ENCODE results near the gene RHOF.

RHOF gene, protein sequence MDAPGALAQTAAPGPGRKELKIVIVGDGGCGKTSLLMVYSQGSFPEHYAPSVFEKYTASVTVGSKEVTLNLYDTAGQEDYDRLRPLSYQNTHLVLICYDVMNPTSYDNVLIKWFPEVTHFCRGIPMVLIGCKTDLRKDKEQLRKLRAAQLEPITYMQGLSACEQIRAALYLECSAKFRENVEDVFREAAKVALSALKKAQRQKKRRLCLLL

DNA sequence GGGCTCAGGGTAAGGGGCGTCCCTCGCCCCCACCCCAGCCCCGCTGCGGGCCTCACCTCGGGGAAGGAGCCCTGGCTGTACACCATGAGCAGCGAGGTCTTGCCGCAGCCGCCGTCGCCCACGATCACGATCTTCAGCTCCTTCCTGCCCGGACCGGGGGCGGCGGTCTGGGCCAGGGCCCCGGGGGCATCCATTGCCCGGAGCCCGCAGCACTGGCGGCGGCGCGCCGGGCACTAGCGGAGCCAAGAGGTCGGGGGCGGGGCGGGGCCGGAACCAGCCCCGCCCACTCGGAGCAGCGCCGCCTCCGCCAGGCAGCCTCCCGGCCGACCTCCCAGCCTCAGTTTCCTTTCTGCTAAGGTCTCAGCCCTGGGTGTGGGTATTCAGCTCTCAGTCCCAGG, at the start of gene RHOF:
Gene RHOF, minus strand, starts transcription at position 249 of the 398 bp plus-strand sequence. Its CDS starts 55 bp downstream, at position 194.
- no peak for DNase-seq

DNA sequence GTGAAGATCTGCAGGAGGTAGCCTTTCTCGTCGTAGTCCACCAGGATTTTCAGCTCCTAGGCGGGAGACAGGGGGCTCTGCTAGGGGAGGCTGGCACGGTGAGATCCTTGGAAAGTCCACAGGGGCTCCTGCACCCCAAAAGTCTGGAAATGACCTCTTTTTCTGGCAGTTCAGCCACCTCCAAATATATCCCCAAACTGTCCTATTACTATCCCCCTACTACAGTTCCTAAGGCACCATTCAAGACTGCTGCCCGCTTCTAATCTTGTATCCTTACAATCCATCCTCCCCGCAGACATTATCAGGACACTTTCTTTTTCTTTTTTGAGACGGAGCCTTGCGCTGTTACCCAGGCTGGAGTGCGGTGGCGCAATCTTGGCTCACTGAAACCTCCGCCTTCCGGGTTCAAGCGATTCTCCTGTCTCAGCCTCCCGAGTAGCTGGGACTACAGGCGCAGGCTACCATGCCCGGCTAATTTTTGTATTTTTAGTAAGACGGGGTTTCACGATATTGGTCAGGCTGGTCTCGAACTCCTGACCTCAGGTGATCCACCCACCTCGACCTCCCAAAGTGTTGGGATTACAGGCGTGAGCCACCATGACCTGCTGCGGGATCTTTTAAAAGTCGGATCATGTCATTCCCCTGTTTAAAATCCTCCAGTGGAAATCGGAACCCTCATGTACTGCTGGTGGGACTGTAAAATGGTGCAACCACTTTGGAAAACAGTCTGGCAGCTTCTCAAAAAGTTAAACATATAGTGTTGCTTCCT, 46.7 kb upstream of the RHOF start:
- no peak for DNase-seq

DNA sequence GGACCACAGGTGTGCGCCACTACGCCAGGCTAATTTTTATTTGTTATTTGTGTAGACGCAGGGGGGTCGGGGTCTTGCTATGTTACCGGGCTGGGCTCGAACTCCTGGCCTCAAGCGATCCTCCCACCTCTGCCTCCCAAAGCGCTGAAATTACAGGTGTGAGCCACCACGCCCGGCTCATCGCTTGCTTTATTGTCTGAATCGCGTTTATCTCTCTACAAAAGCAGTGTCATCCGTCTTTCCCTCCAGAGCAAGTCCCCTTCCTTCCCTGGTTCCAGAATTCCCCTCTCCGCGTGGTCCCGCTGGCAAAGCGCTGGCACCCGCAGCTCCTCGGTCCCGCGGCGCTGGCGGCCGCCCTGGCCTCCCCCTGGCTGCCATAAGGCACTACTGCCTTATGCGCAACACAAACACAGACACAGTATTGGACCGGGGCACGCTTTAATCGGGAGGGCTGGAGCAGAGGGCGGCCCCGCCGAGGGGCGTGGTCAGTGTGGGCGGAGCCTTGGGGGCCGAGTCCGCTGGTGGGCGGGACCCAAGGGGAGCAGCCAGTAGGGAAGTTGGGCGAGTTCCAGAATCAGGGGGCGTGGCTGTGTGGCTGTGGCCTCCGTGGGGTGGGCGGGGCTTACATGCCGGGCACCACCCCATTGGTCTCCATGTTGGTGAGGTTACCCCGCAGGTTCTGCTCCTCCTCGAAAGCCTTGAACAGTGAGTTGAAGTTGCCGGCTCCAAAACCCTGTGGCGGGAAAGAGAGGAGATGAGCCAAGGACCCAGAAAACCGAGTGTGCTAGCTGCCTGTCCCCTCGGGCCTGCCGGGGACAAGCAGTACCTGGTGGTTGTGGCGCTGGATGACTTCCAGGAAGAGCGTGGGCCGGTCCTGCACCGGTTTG, 45.9 kb upstream of the RHOF start:
- DNase-seq, result peak; percentile 86

DNA sequence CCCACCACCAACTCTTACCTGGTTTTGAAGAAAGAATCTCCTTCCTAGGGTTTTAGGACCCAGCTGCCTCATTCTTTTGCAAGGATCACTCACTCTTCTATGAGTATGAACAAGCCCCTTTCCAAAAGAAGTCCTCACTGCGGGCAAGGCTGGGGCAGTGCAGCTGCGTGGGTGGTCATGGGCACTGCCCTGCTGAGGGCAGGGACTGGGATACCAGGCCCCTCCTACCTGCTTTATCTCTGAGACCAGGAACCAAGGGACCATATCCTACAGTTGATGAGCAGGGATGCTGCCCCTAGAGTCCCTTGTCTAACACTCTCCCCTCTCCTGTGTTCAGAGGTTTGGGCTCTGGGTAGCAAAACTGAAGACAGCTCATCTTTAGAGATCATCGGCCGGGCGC, 44.6 kb upstream of the RHOF start:
- no peak for DNase-seq

DNA sequence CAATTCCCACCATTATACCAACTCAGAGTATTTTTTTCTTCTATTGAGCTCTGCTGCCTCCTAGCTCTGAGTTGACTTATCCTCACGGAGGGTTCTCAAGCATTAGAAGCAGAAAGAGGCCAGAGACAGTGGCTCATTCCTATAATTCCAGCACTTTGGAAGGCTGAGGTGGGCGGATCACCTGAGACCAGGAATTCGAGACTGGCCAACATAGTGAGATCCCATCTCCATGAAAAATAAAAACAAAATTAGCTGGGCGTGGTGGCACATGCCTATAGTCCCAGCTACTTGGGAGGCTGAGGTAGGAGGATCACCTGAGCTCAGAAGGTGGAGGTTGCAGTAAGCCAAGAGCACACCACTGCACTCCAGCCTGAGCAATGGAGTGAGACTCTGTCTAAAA, 44.2 kb upstream of the RHOF start:
- no peak for DNase-seq

DNA sequence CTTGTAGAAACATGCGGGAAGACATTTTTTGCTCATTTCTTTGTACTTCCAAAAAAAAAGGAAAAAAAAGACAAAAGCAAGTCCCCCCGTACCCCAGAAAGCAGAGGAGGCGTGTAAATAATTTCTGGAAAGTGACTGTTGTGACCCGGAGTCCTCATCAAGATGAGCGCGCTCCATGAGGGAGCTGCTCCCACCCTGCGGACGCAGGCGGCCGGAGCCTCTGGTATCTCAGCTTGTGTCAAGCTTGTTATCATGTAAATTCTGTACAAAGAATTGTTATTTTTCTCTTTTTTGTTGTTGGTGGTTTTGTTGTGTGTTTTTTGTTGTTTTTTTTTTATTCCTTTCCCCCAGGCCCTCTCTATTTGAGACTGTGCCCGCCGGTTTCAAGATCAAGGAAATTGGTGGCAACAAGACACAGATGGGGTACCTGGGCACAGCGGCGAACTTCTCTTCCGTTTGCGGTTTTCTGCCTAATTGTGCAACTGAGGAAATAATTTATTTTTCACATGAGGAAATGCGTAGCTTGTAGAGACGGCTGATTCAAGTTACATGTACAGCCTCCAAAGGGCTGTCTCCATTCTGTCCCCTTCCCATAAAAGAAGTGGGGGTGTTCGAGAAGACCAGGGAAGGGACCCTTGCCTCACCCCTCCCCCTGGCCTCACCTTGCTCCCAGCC, 38.2 kb upstream of the RHOF start:
- DNase-seq, result no peak

DNA sequence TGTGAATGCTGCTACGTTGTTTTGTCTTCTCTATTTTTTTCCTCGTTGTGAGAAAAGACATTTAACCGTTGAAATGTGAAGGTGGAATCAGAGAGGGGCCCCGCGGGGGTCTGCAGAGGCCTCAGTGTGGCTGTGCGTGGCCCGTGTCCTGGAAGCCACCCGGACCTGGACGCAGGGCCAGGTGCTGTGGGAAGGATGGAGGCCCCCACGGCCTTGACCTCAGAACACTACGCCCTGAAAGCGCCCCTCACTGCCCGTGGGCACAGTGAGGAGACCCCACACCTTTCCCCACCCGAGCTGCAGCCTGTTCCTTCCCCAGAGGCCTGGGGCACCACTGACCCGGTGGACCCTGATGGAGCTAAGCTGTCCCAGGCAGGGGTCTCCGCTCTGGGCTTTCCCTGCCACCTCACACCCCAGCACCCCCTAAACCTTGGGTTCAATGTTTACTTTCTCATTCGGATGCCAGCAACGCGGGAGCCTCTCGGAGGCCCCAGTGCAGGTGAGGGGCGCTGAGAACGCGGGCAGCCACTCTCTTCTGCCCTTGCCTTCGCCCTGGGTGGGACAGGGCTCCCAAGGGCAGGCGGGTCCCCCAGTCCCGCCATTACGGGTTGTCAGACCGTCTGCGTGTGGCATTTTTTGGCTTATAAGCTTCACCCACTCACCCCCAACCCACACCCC, 37.2 kb upstream of the RHOF start:
- no peak for DNase-seq

DNA sequence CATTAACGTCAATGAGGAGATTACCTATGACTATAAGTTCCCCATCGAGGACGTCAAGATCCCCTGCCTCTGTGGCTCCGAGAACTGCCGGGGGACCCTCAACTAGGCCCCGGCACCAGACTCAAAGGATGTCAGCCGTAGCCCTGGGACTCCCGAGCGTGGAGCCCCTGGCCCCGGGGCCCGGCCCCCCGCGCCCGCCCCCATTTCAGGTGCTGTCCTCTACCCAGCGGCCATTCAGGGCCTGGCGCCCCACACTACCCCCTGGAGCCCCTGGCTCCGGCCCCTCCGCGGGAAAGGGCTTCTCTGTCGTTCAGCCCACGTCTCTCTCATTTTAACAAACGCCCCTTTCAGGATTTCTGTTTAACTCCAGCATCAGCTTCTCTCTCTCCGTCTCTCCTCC, 36.6 kb upstream of the RHOF start:
- no peak for DNase-seq

DNA sequence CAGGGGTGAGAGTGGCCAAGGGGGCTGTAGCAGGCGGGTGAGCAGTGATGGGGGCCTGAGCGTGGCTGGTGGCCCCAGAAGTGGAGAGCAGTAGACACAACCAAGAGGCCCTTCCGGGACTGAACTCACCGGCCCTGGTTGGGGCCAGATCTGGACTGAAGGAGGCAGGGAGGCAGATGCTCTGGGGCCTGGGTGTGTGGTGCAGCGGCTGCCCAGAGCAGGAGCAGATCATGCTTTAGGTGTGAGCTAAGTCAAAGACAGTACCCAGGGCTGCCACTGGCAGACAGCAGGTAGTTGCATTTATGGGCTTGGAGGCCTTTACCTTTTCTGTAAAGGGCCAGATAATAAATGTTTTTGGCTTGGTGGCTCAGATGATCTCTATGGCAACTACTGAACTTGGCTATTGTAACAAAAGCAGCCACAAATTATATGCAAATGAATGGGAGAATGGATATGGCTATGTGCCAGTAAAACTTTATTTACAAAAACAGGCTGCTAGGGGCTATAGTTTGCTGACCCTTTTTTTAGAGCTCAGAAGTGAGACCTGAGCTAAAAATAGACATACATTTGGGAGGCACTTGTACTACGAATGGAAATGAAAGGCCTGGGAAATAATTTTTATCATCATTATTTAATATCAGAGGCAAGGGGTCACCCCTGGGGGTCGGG, 35.9 kb upstream of the RHOF start:
- DNase-seq, result no peak

DNA sequence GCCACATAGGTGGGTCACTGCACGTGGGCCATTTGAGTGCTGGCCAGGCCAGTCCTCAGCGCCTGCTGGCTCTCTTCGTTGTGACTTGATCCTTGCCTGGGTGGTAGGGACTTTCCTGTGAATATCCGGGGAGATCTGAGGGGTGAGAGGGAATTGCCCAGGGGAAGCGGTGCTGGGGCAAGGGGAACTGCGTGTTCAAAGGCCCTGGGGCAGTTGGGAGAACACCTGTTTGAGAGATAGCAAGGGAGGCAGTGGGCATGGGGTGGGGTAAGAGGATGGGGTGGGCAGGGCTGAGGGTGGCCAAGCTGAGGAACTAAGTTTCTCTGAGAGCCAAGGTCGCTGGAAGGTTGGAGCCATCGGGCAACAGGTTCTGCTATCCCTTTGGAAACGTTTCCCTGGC, 35.3 kb upstream of the RHOF start:
- DNase-seq, result no peak

DNA sequence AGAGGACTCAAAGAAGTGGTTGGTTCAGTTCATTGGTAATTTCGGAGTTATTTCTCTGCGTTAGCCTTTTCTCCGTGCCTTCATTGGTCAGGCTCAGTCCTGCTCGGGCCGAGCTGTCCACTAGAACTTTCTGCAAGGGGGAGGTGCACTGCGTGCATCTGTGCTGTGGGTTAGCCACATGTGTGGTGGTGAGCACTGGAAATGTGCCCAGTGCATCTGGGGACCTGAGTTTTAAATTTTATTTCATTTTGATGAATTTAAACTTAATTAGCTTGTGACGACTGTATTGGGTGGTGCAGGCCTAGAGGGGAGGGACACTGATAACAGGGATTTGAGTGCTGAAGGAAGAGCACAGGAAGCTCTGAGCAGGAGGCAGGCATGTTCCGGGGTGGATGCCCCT, 34.8 kb upstream of the RHOF start:
- DNase-seq, result no peak

DNA sequence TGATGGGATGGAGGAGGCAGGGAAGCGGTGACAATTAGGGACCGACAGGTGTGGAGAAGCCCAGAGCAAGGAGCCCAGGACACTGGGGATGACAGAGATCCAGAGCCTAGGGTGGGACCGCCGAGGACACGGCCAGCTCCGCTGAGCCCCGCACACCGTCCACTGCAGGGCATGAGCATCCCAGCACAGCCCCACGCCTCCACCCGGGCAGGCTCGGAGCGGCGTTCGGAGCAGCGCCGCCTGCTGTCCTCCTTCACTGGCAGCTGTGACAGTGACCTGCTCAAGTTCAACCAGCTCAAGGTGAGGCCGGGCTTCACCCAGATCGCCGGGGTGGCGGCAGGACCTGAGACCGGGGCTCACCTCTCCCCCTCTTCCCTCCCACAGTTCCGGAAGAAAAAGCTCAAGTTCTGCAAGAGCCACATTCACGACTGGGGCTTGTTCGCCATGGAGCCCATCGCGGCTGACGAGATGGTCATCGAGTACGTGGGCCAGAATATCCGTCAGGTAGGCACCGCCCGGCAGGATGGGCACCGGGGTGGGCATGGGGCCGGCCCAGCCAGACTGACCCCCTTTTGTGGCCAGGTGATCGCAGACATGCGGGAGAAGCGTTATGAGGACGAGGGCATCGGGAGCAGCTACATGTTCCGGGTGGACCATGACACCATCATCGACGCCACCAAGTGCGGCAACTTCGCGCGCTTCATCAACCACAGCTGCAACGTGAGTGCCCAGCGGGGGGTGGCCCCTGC, 34.0 kb upstream of the RHOF start:
- no peak for DNase-seq

DNA sequence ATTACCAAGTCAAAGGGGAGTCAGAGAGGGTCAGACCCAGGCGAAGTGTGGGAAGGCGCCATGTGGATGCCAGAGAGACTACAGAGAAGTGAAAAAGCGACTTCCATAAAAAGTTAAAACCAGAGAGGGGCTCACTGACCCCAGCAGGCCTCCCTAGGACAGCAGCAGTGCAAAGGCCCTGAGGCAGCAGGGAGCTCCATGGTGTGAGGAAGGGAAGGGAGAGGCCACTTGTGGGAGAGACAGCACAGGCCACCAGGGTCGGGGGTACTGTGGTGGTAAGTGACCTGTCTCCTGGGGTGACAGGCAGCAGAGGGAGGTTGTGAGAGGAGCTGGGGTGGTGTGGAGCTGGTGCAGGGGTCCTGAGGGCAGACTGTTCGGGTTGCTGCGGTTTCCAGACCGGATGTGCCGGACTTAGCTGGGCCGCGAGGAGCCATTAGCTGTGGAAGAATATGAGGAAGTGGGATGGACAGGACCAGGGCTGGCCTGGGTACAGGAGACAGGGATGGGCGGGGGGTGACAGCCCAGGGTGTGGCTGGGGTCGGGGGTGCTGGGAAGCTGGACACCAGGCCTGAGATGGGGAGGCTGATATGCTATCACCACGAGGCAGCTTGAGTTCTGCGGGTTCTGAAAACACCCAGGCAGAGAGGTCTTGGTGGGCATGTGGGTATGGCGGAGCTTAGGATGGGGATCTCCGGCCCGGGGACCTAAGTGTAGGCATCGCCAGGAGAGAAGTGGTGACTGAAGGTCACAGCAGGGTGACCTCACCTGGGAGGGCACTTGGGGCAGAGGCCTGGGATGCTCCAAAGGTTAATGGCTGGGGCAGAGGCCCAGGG, 33.0 kb upstream of the RHOF start:
- no peak for DNase-seq

DNA sequence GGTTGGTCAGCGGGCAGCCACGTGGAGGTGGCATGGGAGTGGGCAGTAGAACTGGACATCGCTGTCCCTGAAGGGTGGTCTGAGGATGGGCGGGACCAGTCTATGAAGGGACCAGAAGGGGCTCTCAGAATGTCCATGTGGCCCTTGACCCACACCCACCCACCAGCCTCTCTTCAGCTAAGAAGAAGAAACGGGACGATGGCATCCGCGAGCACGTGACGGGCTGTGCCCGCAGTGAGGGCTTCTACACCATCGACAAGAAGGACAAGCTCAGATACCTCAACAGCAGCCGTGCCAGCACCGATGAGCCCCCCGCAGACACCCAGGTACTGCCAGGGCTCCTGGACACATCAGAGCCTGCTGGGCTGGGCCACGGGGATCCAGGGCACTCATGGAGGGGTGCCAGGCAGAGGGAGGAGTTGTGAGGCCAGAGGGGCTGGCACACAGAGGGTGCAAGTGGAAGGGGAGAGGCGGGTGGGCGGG, 31.6 kb upstream of the RHOF start:
- no peak for DNase-seq

DNA sequence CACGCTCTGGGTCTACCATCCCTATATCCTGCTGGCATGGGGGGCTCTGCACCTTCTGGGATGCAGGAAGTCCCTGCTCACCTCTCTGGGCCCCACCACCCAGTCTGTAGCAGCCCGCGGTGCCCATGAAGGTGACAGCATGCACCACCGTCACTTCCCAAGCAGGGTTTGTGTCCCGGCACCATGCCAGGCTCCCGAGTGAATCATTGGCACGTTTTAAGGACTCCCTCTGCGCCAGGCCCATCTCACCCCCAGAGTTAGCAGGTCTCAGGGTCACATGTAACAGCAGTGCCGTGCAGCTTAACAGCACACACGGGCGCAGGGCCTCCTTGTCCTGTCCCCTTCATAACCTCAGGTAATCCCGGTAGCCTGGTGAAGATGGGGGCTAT, 30.2 kb upstream of the RHOF start:
- DNase-seq, result no peak

DNA sequence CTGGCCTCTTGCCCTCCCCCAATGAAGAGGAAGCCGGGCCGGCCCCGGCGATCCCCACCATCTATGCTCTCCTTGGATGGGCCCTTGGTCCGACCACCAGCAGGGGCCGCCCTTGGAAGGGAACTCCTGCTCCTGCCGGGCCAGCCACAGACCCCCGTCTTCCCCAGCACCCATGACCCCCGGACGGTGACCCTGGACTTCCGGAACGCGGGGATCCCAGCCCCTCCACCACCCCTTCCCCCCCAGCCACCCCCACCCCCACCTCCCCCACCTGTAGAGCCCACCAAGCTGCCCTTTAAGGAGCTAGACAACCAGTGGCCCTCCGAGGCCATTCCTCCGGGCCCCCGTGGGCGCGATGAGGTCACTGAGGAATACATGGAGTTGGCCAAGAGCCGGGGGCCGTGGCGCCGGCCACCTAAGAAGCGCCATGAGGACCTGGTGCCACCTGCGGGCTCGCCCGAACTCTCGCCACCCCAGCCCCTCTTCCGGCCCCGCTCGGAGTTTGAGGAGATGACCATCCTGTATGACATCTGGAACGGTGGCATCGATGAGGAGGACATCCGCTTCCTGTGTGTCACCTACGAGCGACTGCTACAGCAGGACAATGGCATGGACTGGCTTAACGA, 29.7 kb upstream of the RHOF start:
- DNase-seq, result no peak

DNA sequence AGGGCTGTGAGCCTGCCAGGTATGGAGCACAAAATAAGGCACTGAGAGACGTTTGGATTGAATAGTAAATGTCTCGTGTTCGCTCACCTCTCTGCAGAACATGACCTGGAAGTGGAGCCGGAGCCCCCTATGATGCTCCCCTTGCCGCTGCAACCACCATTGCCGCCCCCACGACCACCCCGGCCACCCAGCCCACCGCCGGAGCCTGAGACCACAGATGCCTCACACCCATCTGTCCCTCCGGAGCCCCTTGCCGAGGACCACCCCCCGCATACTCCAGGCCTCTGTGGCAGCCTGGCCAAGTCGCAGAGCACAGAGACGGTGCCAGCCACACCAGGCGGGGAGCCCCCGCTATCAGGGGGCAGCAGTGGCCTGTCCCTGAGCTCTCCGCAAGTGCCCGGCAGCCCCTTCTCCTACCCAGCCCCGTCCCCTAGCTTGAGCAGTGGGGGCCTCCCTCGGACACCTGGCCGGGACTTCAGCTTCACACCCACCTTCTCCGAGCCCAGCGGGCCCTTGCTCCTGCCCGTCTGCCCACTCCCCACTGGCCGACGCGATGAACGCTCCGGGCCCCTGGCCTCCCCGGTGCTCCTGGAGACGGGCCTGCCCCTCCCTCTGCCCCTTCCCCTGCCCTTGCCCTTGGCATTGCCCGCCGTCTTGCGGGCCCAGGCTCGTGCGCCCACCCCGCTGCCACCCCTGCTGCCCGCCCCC, 29.1 kb upstream of the RHOF start:
- DNase-seq, result no peak

DNA sequence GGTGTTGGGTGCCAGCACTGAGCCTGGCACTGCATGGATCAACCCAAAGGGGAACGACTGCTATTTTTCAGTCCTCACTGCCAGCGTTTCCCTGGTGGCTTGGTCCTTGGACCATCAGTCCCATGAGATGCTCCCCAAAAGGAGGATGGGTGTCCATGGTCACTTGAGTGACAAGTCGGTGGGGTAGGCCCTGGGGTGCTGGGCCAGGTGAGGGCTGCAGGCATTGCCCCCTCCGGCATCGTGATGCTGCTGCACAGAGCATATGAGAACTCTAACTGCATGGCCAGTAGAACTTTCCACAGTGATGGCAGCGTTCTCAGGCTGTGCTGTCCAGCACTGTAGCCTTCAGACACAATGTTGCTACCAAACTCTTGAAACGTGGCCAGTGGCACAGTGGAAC, 26.6 kb upstream of the RHOF start:
- no peak for DNase-seq
